ENCODE measurements around the gene ARHGEF4. TPM values are rescaled to one million over a fixed set of nuclear protein-coding genes. Genes with fewer than 3 reads are reported as not detected.

Gene ARHGEF4
- total and polyA plus RNA-seq, 7 experiments from 2014 or later: 2.0 to 4.4 (median 3.0) TPM; not detected in 1

- Histone ChIP-seq H3K27ac (ENCODE audit: low read depth, low read length) (no peak overlapping the region), H3K36me3 (ENCODE audit: control insufficient read depth in 2 of 3, insufficient read depth in 3 of 3, low read length in 3 of 3) (no peaks in the 10 kb centered on the region), H3K9me3 (ENCODE audit: control insufficient read depth in 2 of 3, low read length in 3 of 3) (no peaks in the 10 kb centered on the region), H3K4me1 (ENCODE audit: control insufficient read depth in 2 of 2, insufficient read depth in 2 of 2, low read length in 2 of 2) (no peaks in the 10 kb centered on the region), H3K4me3 (ENCODE audit: low read length) (no peak overlapping the region), H3K27me3 (ENCODE audit: control insufficient read depth in 2 of 2, insufficient read depth in 2 of 2, low read length in 2 of 2) (no peaks in the 10 kb centered on the region)
- H3K4me3 Mint-ChIP-seq: no peak overlapping the region
- no peaks in the 10 kb centered on the region for H3K4me1 Mint-ChIP-seq
- ATAC-seq: no peak
- CTCF ChIA-PET: interaction anchor here (0.6 kb wide), 1 partner anchor 10 kb away, joined by 5 read pairs; no protein-coding TSS in a partner anchor
- intact Hi-C loops (cut with micrococcal nuclease): loop anchor here in 1 of 2 donors (5.0 kb wide), 1 partner anchor 47 kb away; no protein-coding TSS in a partner anchor
- no peaks in the 10 kb centered on the region for H3K9me3 Mint-ChIP-seq
- peaks cover 9 to 24% (median 14%) of the 10 kb centered on the region in 5 donors for H3K27me3 Mint-ChIP-seq
- H3K36me3 Mint-ChIP-seq: no peaks in the 10 kb centered on the region
- H3K27ac Mint-ChIP-seq: no peak overlapping the region
- POLR2A ChIA-PET: no interaction called here
- DNase-seq: no peak
These were observed 7.4 kb downstream of the ARHGEF4 start for GRCh38 chr2:130844161-130844560.

- Mint-ChIP-seq H3K27me3 (peaks cover 5 to 16% (median 9%) of the 10 kb centered on the region in 5 donors), H3K36me3 (no peaks in the 10 kb centered on the region), H3K27ac (no peak overlapping the region), H3K4me1 (no peaks in the 10 kb centered on the region), H3K9me3 (no peaks in the 10 kb centered on the region), H3K4me3 (no peak overlapping the region)
- Histone ChIP-seq H3K4me3 (ENCODE audit: low read length) (no peak overlapping the region), H3K4me1 (ENCODE audit: control insufficient read depth in 2 of 2, insufficient read depth in 2 of 2, low read length in 2 of 2) (no peaks in the 10 kb centered on the region), H3K36me3 (ENCODE audit: control insufficient read depth in 2 of 3, insufficient read depth in 3 of 3, low read length in 3 of 3) (no peaks in the 10 kb centered on the region), H3K27ac (ENCODE audit: low read depth, low read length) (no peak overlapping the region), H3K9me3 (ENCODE audit: control insufficient read depth in 2 of 3, low read length in 3 of 3) (no peaks in the 10 kb centered on the region), H3K27me3 (ENCODE audit: control insufficient read depth in 2 of 2, insufficient read depth in 2 of 2, low read length in 2 of 2) (no peaks in the 10 kb centered on the region)
- DNase-seq: no peak
- intact Hi-C loops (cut with micrococcal nuclease): no loop called here
- CTCF ChIA-PET: no interaction called here
- ATAC-seq: no peak
- POLR2A ChIA-PET: no interaction called here
These were observed 8.9 kb downstream of the ARHGEF4 start for GRCh38 chr2:130845505-130846085.

- Histone ChIP-seq H3K36me3 (ENCODE audit: control insufficient read depth in 2 of 3, insufficient read depth in 3 of 3, low read length in 3 of 3) (no peaks in the 10 kb centered on the region), H3K4me1 (ENCODE audit: control insufficient read depth in 2 of 2, insufficient read depth in 2 of 2, low read length in 2 of 2) (no peaks in the 10 kb centered on the region), H3K4me3 (ENCODE audit: low read length) (no peak overlapping the region), H3K27ac (ENCODE audit: low read depth, low read length) (no peak overlapping the region), H3K27me3 (ENCODE audit: control insufficient read depth in 2 of 2, insufficient read depth in 2 of 2, low read length in 2 of 2) (no peaks in the 10 kb centered on the region), H3K9me3 (ENCODE audit: control insufficient read depth in 2 of 3, low read length in 3 of 3) (no peaks in the 10 kb centered on the region)
- Mint-ChIP-seq H3K4me3 (no peak overlapping the region), H3K4me1 (no peaks in the 10 kb centered on the region), H3K36me3 (no peaks in the 10 kb centered on the region), H3K27ac (no peak overlapping the region), H3K27me3 (peaks cover 5 to 15% (median 9%) of the 10 kb centered on the region in 5 donors), H3K9me3 (no peaks in the 10 kb centered on the region)
- POLR2A ChIA-PET: no interaction called here
- CTCF ChIA-PET: no interaction called here
- DNase-seq: no peak
- intact Hi-C loops (cut with micrococcal nuclease): no loop called here
- ATAC-seq: no peak
These were observed 9.5 kb downstream of the ARHGEF4 start for GRCh38 chr2:130846233-130846632.

- intact Hi-C loops (cut with micrococcal nuclease): no loop called here
- H3K4me3 ChIP-seq (ENCODE audit: low read length): no peak overlapping the region
- CTCF ChIA-PET: no interaction called here
- H3K4me1 ChIP-seq (ENCODE audit: control insufficient read depth in 2 of 2, insufficient read depth in 2 of 2, low read length in 2 of 2): no peaks in the 10 kb centered on the region
- Mint-ChIP-seq H3K36me3 (no peaks in the 10 kb centered on the region), H3K27ac (no peak overlapping the region), H3K4me1 (no peaks in the 10 kb centered on the region), H3K4me3 (no peak overlapping the region), H3K27me3 (peaks cover 0 to 9% (median 7%) of the 10 kb centered on the region in 5 donors), H3K9me3 (no peaks in the 10 kb centered on the region)
- H3K27me3 ChIP-seq (ENCODE audit: control insufficient read depth in 2 of 2, insufficient read depth in 2 of 2, low read length in 2 of 2): no peaks in the 10 kb centered on the region
- DNase-seq (no peak), ATAC-seq (no peak)
- POLR2A ChIA-PET: no interaction called here
- no peaks in the 10 kb centered on the region for H3K9me3 ChIP-seq (ENCODE audit: control insufficient read depth in 2 of 3, low read length in 3 of 3)
- H3K36me3 ChIP-seq (ENCODE audit: control insufficient read depth in 2 of 3, insufficient read depth in 3 of 3, low read length in 3 of 3): no peaks in the 10 kb centered on the region
- no peak overlapping the region for H3K27ac ChIP-seq (ENCODE audit: low read depth, low read length)
These were observed 10.1 kb downstream of the ARHGEF4 start for GRCh38 chr2:130846686-130847375.

- H3K27ac Mint-ChIP-seq: no peak overlapping the region
- intact Hi-C loops (cut with micrococcal nuclease): no loop called here
- H3K9me3 Mint-ChIP-seq: no peaks in the 10 kb centered on the region
- no peak for DNase-seq
- H3K27me3 Mint-ChIP-seq: peaks cover 0 to 8% (median 2%) of the 10 kb centered on the region in 5 donors
- H3K4me1 Mint-ChIP-seq: no peaks in the 10 kb centered on the region
- Histone ChIP-seq H3K27ac (ENCODE audit: low read depth, low read length) (no peak overlapping the region), H3K9me3 (ENCODE audit: control insufficient read depth in 2 of 3, low read length in 3 of 3) (no peaks in the 10 kb centered on the region), H3K36me3 (ENCODE audit: control insufficient read depth in 2 of 3, insufficient read depth in 3 of 3, low read length in 3 of 3) (no peaks in the 10 kb centered on the region), H3K27me3 (ENCODE audit: control insufficient read depth in 2 of 2, insufficient read depth in 2 of 2, low read length in 2 of 2) (no peaks in the 10 kb centered on the region), H3K4me1 (ENCODE audit: control insufficient read depth in 2 of 2, insufficient read depth in 2 of 2, low read length in 2 of 2) (no peaks in the 10 kb centered on the region), H3K4me3 (ENCODE audit: low read length) (no peak overlapping the region)
- ChIA-PET POLR2A (no interaction called here), CTCF (no interaction called here)
- H3K36me3 Mint-ChIP-seq: no peaks in the 10 kb centered on the region
- H3K4me3 Mint-ChIP-seq: no peak overlapping the region
- no peak for ATAC-seq
These were observed 11.2 kb downstream of the ARHGEF4 start for GRCh38 chr2:130847776-130848525.

- POLR2A ChIA-PET: no interaction called here
- H3K4me3 Mint-ChIP-seq: no peak overlapping the region
- peaks cover 0 to 4% (median 0%) of the 10 kb centered on the region in 5 donors for H3K27me3 Mint-ChIP-seq
- no peak overlapping the region for H3K4me3 ChIP-seq (ENCODE audit: low read length)
- H3K27ac Mint-ChIP-seq: no peak overlapping the region
- no peaks in the 10 kb centered on the region for H3K36me3 Mint-ChIP-seq
- no peaks in the 10 kb centered on the region for H3K4me1 Mint-ChIP-seq
- H3K36me3 ChIP-seq (ENCODE audit: control insufficient read depth in 2 of 3, insufficient read depth in 3 of 3, low read length in 3 of 3): no peaks in the 10 kb centered on the region
- CTCF ChIA-PET: no interaction called here
- H3K4me1 ChIP-seq (ENCODE audit: control insufficient read depth in 2 of 2, insufficient read depth in 2 of 2, low read length in 2 of 2): no peaks in the 10 kb centered on the region
- H3K9me3 Mint-ChIP-seq: no peaks in the 10 kb centered on the region
- H3K27me3 ChIP-seq (ENCODE audit: control insufficient read depth in 2 of 2, insufficient read depth in 2 of 2, low read length in 2 of 2): no peaks in the 10 kb centered on the region
- no peaks in the 10 kb centered on the region for H3K9me3 ChIP-seq (ENCODE audit: control insufficient read depth in 2 of 3, low read length in 3 of 3)
- ATAC-seq: no peak
- intact Hi-C loops (cut with micrococcal nuclease): no loop called here
- no peak overlapping the region for H3K27ac ChIP-seq (ENCODE audit: low read depth, low read length)
- no peak for DNase-seq
These were observed 12.0 kb downstream of the ARHGEF4 start for GRCh38 chr2:130848526-130849210.
